GM10847 (cell line): ENCODE data around the gene GTF2IRD1.

Source experiments
- POLR2A ChIP-seq: IDR thresholded peaks from 2 replicates; pipeline ENCODE4 v1.6.1; 2011; ENCODE audit not compliant: insufficient read length; ENCODE audit errors: extremely low read depth

Gene GTF2IRD1

DNA sequence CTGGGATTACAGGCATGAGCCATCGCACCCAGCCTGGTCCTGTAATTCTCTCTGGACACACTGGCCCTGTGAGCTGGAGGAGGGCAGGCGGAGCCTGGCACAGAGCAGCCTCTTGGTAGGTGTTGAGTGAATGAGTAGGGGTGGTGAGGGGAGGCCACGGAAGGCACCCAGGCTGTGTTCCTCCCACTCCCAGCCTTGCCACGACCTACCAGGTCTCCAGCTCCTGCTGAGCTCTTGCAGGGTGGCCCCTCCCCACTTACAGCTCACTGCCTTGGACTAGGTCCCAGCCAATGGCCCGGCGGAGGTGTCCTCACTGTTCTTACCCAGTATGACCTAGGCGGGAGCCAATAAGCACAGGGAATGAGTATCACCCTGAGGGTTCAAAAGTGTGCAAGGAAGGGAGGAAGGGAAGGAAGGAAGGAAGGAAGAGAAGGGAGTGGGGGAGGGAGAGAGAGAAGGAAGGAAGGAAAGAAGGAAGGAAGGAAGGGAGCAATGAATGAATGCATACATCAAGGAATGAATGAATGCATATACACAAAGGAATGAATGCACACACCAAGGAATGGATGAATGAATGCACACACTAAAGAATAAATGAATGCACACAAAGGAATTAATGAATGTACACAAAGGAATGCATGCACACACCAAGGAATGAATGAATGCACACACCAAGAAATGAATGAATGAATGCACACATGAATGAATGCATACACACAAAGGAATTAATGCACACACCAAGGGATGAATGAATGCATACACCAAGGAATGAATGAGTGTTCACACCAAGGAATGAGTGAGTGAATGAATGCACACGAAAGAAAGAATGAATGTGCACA is 45.5 kb downstream of the GTF2IRD1 start:
- no peak for TF ChIP-seq POLR2A

GRCh38 chr7:74499835-74500388 is 46.2 kb downstream of the GTF2IRD1 start:
- TF ChIP-seq POLR2A: no peak

DNA sequence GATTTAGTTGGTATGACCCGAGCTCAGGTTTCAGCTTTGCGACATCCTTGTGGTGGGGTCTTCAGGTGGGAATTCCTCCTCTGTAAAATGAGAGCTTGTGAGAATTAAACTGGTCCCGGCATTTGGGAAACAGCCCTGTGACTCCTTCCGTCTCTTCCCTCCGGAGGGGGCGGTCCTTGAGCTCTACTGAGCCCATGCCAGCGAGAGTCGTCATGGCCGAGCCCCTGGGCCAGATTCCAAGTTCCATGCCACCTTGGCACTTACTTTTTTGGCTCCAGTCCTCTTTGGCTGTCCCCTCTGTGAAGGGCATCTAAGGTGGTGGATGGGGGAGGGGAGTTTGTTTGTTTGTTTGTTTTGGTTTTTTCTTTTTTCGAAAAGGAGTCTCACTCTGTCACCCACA is 47.6 kb downstream of the GTF2IRD1 start:
- no peak for TF ChIP-seq POLR2A

- TF ChIP-seq POLR2A: no peak
Measured at GRCh38 chr7:74502216-74502891, 48.6 kb downstream of the GTF2IRD1 start.

GRCh38 chr7:74503061-74503460 is 49.4 kb downstream of the GTF2IRD1 start:
- TF ChIP-seq POLR2A: no peak

DNA sequence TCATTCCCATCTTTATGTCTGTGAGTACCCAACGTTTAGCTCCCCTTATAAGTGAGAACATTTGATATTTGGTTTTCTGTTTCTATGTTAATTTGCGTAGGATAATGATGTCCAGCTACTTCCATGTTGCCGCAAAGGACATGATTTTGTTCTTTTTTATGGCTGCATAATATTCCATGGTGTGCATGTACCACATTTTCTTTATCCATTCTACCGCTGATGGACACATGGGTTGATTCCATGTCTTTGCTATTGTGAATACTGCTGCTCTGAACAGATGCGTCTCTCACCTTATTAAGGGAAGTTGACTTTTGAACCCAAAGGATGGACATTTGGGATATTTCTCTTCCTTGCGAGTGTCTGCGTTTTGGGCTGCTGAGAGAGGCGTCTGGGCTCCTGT is 50.2 kb downstream of the GTF2IRD1 start:
- no peak for TF ChIP-seq POLR2A

DNA sequence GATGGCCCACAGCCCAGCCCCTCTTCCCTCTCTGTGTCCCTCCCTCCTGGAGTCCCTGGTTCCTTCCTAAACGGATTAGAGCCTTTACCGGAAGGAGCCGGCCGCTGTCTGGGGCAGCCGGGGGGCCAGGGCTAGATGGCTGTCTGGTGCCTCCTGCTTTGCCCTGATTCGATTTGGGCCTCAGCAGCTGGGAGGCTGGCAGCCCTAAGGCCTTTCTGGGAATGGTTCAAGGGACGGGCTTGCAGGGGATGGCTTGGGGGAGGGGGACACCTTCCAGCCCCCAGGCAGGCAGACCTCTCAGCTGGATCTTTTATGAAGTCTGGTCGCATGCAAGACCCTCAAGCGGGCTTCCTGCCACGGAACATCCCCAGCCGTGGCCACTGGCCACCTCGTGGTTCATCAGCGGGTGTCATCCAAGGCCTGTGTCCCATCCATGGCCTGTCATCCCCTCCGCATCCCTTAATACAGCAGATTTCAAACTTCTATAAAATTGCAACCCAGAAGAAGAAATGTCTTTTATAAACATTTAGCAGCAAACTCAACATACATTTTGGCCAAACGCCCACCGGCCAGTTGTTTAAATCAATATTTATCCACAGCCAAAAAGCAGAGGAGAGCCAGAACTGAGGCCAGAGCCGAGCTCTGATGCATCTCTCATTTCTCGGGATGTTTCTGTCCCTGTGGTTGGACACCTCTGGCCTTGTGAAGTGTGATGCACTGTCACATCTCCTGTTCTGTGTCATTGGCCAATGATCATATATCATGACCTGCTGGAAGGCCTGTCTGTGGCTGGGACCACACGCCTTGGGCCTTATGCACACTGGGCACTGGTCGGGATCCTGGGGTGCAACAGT is 52.0 kb downstream of the GTF2IRD1 start:
- TF ChIP-seq POLR2A: no peak

DNA sequence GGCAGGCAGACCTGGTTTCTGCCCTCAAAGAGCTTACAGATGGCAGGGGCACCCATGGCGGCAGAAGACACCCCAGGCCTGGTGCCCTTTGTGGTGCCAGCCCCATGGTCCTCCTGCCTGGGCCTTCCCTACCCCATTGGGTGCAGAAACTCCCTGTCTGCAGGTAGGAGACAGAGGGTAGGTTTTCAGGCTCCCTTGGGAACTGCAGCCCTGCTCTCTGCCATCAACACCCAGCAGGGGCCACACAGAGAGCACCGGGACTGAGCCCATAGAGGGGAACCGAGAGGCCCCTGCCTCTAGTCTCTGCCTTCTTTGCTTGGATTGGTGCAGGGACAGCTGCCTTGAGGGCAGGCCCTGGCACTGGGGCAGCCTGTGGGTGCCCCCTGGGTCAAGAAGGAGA is 52.6 kb downstream of the GTF2IRD1 start:
- TF ChIP-seq POLR2A: no peak

- TF ChIP-seq POLR2A: no peak
Measured at GRCh38 chr7:74507538-74508319, 54.0 kb downstream of the GTF2IRD1 start.

DNA sequence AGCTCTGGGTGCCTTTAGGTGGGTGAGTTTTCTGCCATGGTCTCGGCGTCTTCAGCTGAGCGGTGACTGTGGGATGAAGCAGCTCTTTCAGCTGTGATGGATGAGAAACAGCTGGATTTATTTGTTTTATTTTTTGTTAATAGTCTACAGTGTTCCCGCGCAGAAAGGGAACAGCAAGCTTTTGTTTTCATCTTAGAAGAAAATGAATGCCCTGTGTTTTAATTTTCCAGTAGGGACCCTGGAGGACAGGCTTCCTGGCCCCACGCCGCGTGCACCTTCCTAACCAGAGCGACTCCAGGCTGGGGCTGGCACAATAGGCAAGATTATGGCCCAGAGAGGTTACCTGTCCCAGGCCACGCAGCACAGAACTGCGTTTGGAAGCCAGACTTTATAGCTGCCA is 57.6 kb downstream of the GTF2IRD1 start:
- no peak for TF ChIP-seq POLR2A

DNA sequence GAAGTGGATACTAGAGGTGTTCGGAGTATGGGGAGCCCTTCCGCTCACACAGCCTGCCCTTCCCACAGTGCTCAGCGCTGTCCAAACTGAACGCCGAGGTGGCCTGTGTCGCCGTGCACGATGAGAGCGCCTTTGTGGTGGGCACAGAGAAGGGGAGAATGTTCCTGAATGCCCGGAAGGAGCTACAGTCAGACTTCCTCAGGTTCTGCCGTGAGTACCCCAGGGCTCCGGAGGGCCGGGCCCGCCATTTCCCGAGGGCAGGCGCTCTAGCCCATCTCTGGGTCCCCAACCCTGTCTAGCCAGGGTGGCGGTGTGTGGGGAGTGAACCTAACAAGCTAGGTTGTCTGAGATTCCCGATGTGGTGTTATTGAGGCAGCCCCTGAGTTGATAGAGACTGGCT is 59.1 kb downstream of the GTF2IRD1 start:
- TF ChIP-seq POLR2A: no peak

DNA sequence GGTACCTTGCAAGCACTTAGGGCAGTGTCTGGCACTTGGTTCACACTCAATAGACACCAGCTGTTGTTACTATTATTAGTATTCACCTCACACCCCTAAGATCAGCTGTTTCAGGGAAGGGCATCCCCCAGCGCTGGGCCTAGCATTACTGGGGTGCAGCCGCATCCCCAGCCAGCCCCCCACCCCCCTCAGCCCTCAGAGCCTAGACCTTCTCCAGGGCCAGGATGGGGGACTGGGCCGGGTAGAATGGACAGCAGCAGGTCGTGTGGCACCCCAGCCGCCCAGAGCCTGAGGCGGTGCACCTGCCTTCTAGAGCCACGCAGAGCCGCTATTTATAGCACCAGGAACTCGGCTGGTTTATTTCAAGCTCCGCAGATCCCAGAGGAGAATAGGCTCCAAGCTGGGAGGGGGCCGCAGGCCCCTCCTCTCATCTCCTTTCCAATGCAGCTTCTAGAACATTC is 60.5 kb downstream of the GTF2IRD1 start:
- TF ChIP-seq POLR2A: no peak

DNA sequence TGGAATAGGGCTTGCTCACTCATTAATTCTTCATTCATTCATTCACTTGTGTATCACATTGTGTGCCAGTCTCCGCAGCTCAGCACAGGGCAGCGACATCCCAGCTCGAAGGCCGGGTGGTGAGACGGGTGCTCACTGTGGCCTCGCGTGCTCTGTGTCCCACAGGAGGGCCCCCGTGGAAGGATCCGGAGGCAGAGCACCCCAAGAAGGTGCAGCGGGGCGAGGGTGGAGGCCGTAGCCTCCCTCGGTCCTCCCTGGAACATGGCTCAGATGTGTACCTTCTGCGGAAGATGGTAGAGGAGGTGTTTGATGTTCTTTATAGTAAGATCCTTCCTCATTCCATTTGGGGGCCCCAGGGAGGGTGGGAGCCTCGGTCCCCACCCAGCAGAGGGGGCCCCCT is 61.6 kb downstream of the GTF2IRD1 start:
- no peak for TF ChIP-seq POLR2A

- TF ChIP-seq POLR2A: no peak
Measured at GRCh38 chr7:74516214-74516613, 62.5 kb downstream of the GTF2IRD1 start.
